GM18505 (cell line): Measurements from ENCODE around the gene NUP188.

ENCODE experiments used
- ATAC-seq: cut with Tn5 transposase; IDR thresholded peaks from one replicate; pipeline ENCODE4 v1.9.1; 2021; ENCODE audit not compliant: unreplicated experiment
- POLR2A ChIP-seq: IDR thresholded peaks from 4 replicates; pipeline ENCODE4 v1.6.1; 2011; ENCODE audit warnings: borderline replicate concordance; ENCODE audit not compliant: insufficient read depth, insufficient read length; ENCODE audit errors: extremely low read depth

Gene NUP188

GRCh38 chr9:129012343-129012742 is 64.8 kb downstream of the NUP188 start:
- no peak for ATAC-seq
- TF ChIP-seq POLR2A: no peak

GRCh38 chr9:129012893-129013448 is 65.5 kb downstream of the NUP188 start:
- TF ChIP-seq POLR2A: no peak
- no peak for ATAC-seq

- TF ChIP-seq POLR2A: no peak
- no peak for ATAC-seq
Observed at GRCh38 chr9:129013674-129014073, 66.2 kb downstream of the NUP188 start.

GRCh38 chr9:129014124-129014523 is 66.6 kb downstream of the NUP188 start:
- ATAC-seq: no peak
- no peak for TF ChIP-seq POLR2A

- TF ChIP-seq POLR2A: no peak
- no peak for ATAC-seq
Observed at GRCh38 chr9:129014608-129015007, 67.1 kb downstream of the NUP188 start.

DNA sequence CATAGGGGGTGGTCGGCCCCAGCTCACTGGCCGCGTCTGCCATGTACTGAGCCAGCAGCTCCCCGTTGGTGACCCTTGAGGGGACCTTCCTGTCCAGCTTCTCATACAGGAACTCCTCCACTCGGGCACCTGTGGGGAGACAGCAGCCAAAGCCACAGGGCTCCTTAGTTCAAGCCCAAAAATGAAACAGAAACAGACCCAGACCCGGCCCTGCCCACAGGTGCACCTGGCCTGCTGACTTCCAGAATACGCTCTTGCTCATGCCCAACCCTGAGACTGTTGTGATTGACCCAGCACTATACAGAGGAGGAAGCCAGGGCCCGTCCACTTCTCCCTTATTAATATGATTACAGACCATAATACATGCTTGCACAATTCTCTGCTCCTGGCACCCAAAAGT is 73.6 kb downstream of the NUP188 start:
- no peak for TF ChIP-seq POLR2A
- peak; percentile 51 for ATAC-seq

GRCh38 chr9:129022037-129022436 is 74.5 kb downstream of the NUP188 start:
- ATAC-seq: no peak
- no peak for TF ChIP-seq POLR2A

DNA sequence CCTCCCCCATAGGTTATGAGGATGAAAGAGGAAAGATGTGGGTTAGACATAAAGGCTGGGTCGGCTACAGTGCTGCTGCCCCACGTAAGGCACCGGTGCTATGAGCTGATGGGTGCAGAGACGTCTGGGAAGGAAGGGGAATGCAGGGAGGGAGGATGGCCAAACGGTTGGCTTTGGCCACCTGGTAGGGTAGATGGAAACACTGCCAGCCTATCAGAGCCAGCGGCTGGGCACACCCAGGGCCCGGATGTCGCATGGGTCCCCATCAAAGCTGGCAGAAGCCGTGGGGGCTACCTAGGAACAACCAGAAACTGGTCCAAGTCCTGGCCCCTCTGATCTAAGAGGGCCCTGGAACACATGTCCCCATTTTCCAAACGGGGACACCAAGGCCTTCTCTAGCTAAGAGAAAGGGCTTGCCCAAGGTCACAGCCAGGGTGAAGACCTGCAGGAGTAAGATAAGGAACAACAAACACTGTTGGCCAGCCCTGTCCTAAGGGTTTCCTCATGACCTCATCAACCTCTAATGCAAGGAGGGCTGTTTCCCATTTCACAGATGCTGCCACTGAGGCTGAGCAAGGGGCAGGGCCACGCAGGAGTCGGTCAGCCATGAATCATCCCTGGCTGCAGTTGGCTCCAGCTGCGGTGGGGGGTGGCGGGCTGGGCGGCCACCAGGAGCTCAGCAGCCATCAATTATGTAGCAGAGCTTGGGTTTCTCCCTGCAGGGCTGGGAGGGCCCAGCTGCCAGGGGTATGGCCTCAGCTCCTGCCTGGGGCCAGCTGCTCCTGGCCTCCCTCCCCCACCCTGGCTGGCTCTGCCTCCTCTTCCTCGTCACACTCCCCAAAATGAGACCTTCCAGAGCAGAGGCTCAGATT is 75.8 kb downstream of the NUP188 start:
- no peak for TF ChIP-seq POLR2A
- ATAC-seq: no peak

- no peak for ATAC-seq
- no peak for TF ChIP-seq POLR2A
Observed at GRCh38 chr9:129023908-129024233, 76.4 kb downstream of the NUP188 start.

DNA sequence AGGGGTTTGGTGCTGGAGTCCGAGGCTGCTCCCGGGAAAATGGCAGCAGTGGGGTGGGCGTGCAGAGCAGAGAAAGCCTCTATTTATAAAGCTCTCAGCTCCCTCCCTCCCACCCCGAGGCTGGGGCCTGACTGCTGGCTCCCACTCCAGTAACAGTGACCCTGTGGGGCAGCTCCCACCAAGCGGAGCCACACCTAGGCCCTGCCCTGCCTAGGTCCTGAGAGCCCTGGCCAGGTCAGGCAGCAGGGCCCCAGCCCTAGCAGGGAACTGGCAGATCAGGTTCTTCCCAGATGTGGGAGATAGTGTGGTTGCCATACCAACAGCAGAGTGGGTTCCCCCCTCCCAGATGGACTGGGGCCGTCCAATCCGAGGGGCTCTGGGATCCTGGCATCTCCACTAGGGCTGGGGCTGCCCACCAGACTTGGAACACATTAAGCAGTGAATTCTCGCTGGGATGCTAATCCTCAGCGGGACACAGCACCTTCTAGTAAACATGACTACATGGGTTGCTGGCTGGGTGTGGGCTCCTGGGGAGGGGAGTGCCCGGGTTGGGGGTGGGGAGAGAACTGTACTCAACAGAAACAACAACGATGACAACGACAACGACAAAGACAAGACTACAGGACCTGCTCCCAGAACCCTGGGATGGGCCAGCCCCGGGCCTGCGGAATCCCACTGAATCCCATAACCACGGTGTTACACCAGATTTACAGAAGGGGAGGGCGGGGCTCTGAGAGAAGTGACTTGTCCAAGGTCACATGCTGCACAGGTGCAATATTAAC is 79.1 kb downstream of the NUP188 start:
- ATAC-seq: no peak
- no peak for TF ChIP-seq POLR2A

DNA sequence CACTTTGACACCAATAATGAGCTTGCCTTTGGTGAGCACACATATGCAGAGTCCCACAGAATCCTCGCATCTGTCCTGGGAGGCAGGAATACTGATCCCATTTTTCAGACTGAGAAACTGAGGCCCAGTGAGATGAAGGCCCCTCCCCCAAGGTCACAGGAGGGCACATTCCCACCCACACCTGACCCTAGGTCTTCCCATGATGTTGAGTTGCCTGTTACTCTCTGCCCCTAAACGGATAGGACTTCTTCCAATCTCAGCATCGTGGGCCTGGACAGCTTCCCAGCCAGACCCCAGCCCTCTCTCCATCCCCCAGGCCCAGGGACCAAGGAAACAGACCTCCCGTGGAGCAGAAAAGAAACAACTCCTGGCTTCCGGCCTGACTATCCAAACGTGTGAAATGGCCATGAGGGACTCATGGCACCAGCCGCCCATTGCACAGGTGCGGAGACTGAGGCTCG is 79.8 kb downstream of the NUP188 start:
- ATAC-seq: no peak
- TF ChIP-seq POLR2A: no peak

GRCh38 chr9:129027685-129028191 is 80.2 kb downstream of the NUP188 start:
- ATAC-seq: peak; percentile 47
- no peak for TF ChIP-seq POLR2A

- no peak for TF ChIP-seq POLR2A
- ATAC-seq: peak; percentile 80
Observed at GRCh38 chr9:129028192-129028966, 80.9 kb downstream of the NUP188 start, which contains the start of gene SH3GLB2. TSS of gene SH3GLB2 (minus strand) at chr9:129028331. CDS start at chr9:129028154, 177 bp downstream.
